GM12801 (cell line): ENCODE measurements around the gene H6PD.

ENCODE experiments used
- CTCF ChIP-seq: IDR thresholded peaks from one replicate; pipeline ENCODE4 v1.5.1; 2011; ENCODE audit warnings: control low read depth; ENCODE audit not compliant: insufficient read length; ENCODE audit errors: extremely low read depth

The H6PD gene

DNA sequence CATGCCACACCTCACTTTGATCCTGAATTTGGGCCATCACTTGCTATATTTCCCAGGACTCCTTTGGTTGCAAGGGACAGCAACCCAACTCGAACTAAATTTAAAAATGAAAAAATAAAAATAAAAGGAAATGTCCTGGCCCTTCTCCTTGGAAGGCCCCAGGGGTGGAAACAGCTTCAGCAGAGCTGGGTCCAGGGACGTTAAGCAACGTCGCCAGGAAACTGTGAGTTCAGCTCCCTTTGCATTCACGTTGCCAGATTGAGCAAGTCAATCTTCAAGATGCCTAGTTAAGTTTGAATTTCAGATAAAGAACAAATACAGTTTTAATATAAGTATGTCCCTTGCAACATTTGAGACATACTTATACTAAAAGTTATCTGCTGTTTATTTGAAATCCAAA, 43.5 kb downstream of the H6PD start:
- TF ChIP-seq CTCF, result no peak

DNA sequence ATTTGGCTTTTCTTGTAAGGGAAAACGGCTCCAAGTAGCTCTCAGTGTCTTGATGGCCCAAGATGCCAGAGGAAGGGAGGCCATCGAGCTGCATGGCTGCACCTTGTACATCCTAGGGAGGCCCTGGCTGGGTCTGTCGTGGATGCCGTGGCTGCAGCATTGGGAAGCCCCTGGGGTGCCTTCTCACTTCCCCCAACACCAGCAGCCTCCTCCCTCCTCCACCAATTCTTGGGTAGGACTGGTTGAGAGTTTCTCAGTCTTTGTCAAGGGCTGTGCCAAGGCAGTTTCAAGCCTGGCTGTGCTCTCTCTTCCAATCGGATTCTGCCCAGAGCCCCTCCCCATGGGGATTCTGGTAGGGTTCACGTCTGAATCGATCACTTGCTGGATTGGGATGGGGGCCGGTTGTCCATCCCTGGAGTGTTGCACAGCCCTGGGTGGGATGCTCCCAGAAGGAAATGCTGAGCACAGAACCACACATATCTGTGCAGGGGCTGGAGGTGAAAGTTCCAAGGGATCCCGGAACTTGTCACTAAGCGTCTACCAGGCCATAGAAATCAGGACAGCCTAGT, 44.1 kb downstream of the H6PD start:
- no peak for TF ChIP-seq CTCF

DNA sequence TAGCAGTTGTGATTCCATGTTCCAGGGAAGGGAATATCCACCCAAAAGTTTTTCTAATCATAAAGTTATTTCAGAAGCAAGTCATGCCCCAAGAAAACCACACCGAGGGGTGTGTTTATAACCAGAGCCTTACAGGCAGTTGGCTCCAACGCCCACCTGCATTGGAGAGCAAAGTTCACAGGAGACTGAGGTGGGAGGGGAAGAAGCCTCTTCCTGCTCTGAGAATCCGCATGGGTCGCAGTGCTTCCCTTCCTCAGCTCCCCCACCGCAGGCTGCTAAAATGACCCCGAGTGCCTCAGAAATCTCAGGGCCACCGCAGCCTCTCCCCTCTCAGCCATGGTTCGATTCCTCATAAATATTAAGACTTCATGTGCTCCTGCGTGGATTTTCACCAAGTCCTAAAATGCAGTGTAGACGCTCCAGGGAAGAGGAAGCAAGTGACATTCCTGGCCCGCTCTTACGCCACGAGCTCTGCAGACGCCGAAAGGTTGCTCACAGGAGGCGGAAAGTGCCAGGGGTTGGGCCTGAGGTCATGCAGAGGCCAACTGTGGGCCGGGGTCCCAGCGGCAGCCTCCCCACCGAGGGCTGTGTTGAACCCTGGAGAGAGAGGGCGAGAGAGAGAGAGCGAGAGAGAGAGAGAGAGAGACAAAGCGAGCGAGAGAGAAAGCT, 44.7 kb downstream of the H6PD start:
- TF ChIP-seq CTCF, result no peak

DNA sequence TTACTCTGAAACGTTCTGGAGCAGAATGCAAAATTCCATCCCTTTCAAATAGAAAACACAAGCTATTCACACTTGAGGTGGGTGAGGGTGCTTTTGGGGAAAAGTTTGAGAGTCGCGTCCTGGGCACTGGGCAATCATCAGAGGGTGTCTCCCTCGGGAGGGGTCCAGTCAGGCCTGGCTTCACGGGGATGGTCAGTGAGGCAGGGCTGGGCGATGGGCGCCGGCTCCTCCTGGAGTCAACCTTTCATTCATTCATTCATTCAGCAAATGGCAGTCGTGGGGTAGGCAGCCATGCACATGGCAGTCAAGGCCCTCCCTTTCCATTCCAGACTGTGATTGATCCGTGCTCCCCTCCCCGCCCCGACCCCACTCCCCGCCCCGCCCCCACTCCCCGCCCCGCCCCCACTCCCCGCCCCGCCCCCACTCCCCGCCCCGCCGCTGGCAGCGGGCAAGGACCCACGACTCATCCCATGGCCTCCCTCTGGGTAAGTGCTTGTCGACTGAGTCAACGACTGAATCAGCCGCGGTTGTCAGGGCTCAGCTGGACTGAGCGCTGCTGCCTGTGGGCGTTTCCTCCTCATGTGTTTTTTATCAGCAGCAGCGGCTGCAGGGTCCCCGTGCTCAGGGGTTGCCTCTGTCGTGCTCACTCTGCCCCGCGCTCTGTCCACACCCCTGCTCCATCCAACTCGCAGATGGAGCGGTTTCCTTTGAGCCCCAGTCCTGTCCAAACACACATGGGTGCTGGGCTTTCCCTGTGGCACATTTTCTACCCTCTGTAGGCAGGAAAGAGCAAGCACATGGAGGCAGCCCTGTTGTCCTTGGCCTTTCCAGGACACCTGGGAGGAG, 45.7 kb downstream of the H6PD start:
- TF ChIP-seq CTCF, result no peak

DNA sequence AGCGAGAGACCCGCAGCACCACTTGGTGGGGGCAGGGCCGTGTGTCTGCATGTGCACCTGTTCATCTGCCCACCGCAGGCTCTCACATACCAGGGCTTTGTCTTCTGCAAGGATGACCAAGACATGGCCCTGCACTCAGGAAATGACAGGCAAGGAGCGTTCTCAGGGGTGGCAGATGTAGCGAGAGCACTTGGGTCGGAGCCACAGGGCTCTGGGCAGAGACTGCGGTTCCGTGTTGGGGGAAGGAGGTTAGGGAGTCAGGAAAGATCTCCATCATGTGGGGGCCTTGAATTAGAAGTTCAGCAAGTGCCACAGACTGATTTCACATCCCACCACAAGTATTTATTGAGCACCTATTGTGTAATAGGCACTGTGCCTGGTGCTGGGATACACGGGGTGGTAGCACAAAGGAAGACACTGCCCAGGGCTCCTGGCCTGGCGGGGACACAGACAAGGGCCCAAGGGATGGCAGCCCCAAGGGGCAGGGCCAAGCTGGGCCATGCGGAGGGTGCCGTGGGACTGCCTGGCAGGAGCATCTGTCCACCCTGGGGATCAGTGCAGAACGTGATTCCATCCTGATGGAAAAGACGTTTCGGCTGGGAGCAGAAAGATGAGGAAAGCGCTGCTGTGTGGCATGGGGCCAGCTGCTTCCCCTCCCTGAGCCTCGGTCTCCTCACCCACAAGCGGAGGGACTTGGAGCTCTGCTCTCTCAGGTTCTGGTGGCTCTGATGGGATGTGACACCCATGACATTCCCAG, 46.7 kb downstream of the H6PD start:
- no peak for TF ChIP-seq CTCF

DNA sequence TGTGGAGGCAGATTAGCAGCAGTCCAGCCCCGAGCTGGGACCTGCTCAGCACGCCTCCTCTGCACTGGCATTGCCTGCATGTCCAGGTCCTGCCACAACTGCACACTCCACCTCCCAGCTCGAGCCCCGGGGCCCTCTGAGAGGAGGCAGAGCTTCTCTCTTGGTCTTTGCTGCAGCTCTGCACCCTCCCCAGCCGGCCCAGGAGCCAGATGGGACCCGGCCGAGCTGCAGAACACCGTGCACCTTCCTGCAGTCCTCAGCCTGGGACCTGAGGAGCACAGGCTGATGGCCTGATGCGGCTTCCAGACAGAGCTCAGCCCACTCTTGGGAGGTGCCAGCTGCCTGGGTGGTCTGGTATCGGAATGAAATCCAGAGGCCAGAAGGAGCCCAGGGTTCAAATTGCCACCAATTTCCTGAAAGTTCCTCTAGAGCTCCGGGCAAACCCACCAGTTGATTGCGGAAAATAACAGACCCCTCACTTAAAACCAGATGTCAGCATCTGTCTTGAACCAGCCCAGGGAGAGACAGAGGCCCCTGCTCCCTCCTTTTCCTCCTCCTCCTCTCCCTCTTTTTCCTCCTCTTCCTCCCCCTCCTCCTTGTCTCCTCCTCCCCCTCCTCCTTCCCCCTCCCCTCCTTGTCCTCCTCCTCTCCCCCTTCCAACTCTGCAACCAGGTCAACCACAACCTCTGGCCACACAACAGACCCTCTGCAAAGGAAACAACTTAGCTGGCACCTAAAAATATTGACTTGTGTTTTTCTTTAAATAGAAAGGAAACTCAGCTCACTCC, 47.5 kb downstream of the H6PD start:
- TF ChIP-seq CTCF, result no peak
